Hematopoietic multipotent progenitor cell treated with erythropoietin and hydrocortisone succinate and interleukin-3 and kit ligand, for 17 days (in vitro differentiated cells): ENCODE measurements around the gene ZNF154.
A peak's percentile ranks its signal among the peaks of the same experiment; 100 is the strongest.
"Not testable (repeated sequence)": the region's sequence is repeated elsewhere in the genome, so short reads cannot be mapped to it uniquely, and the experiment has no call there.

Source experiments
- DNase-seq: peaks from one replicate; pipeline ENCODE4 v3.0.0-alpha.2; 2015; ENCODE audit warnings: low spot score

Gene ZNF154

GRCh38 chr19:57708641-57709361 is at the start of gene ZNF154:
TSS of gene ZNF154 (minus strand) at chr19:57709204. CDS start at chr19:57708971, 233 bp downstream.
- DNase-seq: no peak

- no peak for DNase-seq
These were observed 48.9 kb upstream of the ZNF154 start for GRCh38 chr19:57757941-57758340.

- DNase-seq: no peak
These were observed 46.0 kb upstream of the ZNF154 start for GRCh38 chr19:57755031-57755430.

GRCh38 chr19:57754091-57754673 is 45.2 kb upstream of the ZNF154 start:
- DNase-seq: no peak

GRCh38 chr19:57748029-57748428 is 39.0 kb upstream of the ZNF154 start:
- no peak for DNase-seq

GRCh38 chr19:57747472-57747807 is 38.4 kb upstream of the ZNF154 start:
- no peak for DNase-seq

- peak; percentile 92 for DNase-seq
These were observed 37.8 kb upstream of the ZNF154 start, which contains the start of gene ZNF776 for GRCh38 chr19:57746580-57747471. TSS of gene ZNF776 (plus strand) at chr19:57746815. CDS start at chr19:57747059, 244 bp downstream.

- DNase-seq: not testable (repeated sequence)
These were observed 29.8 kb upstream of the ZNF154 start for GRCh38 chr19:57738770-57739169.

GRCh38 chr19:57738320-57738719 is 29.3 kb upstream of the ZNF154 start:
- DNase-seq: peak; percentile 26

- no peak for DNase-seq
These were observed 11.9 kb upstream of the ZNF154 start for GRCh38 chr19:57720878-57721277.

GRCh38 chr19:57719901-57720519 is 11.0 kb upstream of the ZNF154 start:
- no peak for DNase-seq

GRCh38 chr19:57719424-57719823 is 10.4 kb upstream of the ZNF154 start:
- DNase-seq: no peak

- no peak for DNase-seq
These were observed 3.2 kb upstream of the ZNF154 start for GRCh38 chr19:57712222-57712621.

GRCh38 chr19:57709616-57710015 is 612 bp upstream of the ZNF154 start:
- no peak for DNase-seq

- no peak for DNase-seq
These were observed 2.7 kb downstream of the ZNF154 start for GRCh38 chr19:57706346-57706745.

- DNase-seq: no peak
These were observed 7.4 kb downstream of the ZNF154 start for GRCh38 chr19:57701625-57702024.

GRCh38 chr19:57689750-57690149 is 19.3 kb downstream of the ZNF154 start:
- no peak for DNase-seq

GRCh38 chr19:57688011-57688763 is 20.8 kb downstream of the ZNF154 start:
- no peak for DNase-seq

GRCh38 chr19:57687363-57688010 is 21.5 kb downstream of the ZNF154 start:
- no peak for DNase-seq

GRCh38 chr19:57686727-57687126 is 22.3 kb downstream of the ZNF154 start:
- no peak for DNase-seq

GRCh38 chr19:57682226-57682766 is 26.7 kb downstream of the ZNF154 start:
- DNase-seq: no peak
